NCI-H2227 treated with DMSO at 0.1 percent for 48 hours (cell line): ENCODE measurements around the gene LRP5.

Experiments used
- DNase-seq: peaks from one replicate; lab custom pipeline; 2025; lab: John Stamatoyannopoulos, UW

Gene LRP5

GRCh38 chr11:68371171-68372041 is 59.0 kb downstream of the LRP5 start:
- DNase-seq, result no peak

DNA sequence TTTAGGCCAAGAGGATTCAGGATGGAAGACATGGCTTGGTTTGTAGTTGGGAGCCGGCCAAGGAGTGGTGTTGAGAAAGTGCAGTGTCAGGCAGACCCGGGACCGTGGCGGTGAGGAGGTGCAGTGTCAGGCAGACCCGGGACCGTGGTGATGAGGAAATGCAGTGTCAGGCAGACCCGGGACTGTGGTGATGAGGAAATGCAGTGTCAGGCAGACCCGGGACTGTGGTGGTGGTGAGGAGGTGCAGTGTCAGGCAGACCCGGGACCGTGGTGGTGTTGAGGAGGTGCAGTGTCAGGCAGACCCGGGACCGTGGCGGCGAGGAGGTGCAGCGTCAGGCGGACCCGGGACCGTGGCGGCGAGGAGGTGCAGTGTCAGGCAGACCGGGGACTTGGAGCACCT is 59.7 kb downstream of the LRP5 start:
- DNase-seq, result no peak

- DNase-seq, result no peak
Measured at GRCh38 chr11:68372625-68373024, 60.2 kb downstream of the LRP5 start.

DNA sequence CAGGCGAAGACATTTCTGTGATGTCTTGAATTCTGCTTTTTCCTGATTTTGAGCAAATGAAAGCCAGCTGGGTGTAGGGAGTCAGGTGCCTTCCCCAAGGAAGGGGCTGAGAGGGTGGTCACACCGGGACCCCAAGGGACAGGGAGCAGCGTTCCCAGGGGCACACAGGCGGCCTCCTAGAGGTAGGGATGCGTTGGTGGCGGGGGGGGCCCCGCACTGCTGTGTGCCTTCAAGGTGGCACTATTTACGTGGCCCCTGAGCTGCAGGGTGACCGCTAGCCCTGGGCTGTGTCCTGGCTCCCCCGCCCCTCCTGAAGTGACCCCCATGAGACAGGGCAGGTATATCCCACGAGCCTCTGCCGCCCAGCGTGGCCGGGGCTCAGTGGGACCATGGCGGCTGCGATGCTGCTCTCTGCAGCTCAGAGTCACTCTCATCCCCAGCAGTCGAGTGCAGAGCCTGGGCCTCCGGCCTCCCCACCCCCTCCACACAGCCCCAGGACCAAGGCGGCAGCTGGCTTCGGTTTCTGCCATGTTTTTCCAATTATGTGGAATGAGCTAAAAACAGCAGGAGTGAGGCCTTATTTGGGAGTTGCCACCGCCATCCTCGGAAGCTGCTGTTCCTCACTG is 60.9 kb downstream of the LRP5 start:
- peak; percentile 16 for DNase-seq

DNA sequence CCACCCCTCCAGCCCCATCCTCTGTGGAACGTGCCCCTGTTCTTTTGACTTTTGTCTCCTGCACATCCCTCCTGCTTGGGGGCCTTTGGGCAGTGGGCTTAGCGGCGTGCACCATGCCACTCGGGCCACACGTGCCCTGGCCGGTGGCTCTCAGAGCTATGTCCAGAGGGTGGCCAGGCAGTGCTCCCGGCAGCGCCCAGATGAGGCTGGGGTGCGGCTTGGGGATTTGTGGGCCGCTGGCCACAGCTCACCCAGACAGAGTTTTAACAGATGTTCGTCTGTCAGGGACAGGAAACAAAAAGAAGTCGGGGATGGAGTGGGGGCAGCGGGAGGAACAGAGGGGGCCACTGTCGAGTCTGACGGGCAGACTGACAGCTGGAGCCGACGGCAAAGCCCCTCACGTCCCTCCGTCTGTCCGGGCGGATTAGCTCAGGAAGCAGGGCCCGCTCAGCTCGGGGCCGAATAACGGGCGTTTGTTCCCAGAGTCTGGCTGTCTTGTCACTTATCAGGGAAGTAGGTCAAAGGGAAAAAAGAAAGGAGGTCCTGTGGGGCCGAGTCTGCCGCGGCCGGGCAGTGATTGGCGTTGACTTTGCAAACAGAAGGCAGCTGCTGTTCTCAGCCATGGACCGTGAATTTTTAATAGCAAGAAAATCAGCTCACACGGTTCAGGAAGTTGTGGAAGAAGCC is 61.6 kb downstream of the LRP5 start:
- DNase-seq, result peak; percentile 4

DNA sequence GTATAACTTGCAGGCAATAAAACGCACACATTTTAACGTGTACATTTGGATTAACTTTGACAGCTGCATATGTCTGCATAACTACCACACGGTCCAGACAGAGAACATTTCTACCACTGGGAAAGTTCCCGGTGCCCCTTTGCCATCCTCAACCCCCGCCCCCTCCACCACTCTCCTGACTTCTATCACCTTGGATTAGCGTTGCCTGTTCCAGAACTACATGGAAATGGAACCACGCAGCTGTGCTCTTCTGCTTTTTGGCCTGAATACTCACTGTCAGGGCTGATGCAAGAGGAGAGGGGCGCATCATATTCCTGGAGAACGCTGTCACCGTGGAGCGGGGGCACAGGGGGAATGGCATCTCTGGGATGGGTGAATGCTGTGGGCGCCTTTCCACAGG is 62.1 kb downstream of the LRP5 start:
- DNase-seq, result no peak

GRCh38 chr11:68375337-68375736 is 62.9 kb downstream of the LRP5 start:
- DNase-seq, result no peak

DNA sequence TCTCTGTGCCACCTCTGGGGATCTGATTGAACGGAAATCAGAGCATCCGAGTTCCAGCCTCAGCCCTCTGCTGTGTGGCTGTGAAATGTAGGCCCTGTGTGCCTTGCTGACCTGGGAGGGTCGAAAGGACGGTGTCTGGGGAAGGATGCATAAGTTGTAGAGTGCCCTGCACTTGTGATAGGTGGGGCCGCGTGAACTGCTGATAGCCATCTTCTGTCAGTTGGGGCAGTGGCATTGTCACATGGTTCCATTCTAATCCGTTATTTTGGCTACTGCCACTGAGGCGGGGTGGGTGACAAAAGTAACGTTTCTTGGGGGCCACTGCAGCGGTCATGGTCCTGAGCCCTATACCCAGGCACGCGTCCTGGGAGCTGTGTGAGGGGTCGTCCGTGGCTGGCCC is 63.4 kb downstream of the LRP5 start:
- DNase-seq, result no peak

DNA sequence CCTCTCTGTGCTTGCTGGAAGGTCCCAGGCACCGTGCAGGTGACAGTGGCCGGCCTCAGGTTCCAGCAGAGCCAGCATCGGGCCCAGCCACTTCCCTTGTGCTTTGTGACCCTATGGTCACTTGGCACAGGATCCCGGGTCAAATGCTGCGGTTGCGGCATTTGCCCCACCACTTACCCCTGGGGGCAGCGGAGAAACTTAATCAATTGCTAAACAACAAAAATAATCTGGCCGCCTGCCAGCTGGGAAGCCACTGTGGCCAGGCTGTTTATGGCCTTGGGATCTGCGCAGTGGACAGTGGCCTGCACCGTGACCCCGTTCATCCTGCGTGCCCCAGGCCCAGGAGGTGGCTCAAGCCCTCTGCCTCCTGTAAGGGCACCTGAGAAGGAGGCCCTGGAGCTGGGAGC is 65.0 kb downstream of the LRP5 start:
- DNase-seq, result no peak

DNA sequence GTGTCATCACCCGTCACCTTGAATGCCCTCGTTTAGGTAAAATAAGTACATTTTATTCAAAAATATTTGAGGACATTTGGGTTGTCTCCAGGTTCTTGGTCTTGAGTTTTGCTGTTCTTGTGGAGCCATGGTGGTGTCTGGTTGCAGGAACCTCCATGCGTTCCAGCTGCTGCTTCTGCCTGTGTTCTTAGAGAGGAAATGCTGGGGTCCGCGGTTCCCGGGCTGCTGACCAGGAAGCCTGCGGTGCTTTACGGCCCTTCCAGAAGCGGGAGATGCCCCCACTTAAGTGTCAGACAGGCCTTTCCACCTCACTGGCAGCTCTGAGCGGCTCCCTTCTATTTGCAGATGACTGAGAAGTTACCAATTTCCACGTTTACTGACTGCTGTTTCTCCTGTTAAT is 66.8 kb downstream of the LRP5 start:
- no peak for DNase-seq

- no peak for DNase-seq
Measured at GRCh38 chr11:68380786-68381622, 68.6 kb downstream of the LRP5 start.

- DNase-seq, result no peak
Measured at GRCh38 chr11:68381716-68382115, 69.3 kb downstream of the LRP5 start.

DNA sequence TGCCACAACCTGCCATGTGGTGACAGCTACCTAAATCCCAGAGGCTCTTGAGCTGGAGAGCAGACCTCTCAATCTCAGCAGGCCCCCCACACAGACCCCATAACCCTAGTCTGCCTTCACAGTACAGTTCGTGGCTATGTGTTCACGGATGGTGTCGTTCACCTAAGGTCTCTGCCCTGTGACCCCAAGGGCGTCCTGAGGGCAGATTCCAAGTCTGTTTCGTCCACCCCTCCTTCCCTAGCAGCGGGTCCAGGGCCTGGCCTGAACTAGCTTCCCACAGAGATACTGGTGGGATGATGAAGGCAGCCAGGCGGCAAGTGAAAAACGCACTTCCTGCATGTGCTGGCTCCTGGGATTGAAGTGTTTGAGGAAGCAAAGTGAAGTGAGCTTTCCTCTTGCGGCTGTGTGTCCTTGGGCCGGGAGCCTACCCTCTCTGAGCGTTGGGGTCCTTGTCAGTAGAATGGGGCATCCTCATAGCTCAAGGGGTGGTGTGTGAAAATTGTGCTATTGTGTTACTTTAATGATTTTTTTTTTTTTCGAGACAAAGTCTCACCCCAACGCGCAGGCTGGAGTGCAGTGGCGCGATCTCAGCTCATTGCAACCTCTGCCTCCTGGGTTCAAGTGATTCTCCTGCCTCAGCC is 70.1 kb downstream of the LRP5 start:
- DNase-seq, result no peak

DNA sequence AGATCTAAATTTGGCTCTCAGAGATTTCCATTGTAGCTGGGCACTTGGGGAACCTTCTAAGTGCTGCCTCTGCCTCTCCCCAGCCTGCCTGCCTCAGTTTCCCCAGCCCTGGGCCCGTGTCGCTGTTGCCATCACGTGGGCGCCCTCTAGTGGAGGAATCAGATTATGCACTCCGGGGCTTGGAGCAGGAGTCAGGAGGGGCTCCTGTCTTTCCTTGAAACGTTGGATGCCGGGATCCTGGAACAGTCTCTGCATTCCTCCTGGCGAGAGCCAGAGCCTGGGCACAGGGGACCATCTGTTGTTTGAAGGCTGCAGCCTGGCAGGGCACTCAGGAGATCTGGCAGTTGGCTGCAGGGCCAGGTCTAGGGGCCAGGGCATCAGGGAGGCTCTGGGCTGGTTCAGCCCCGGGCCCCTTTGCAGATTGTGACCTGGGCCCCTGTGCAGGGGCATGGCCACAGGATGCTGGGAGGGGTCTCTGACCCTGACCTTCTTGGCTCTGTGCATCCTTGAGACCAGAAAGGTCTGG is 71.6 kb downstream of the LRP5 start:
- DNase-seq, result peak; percentile 10

DNA sequence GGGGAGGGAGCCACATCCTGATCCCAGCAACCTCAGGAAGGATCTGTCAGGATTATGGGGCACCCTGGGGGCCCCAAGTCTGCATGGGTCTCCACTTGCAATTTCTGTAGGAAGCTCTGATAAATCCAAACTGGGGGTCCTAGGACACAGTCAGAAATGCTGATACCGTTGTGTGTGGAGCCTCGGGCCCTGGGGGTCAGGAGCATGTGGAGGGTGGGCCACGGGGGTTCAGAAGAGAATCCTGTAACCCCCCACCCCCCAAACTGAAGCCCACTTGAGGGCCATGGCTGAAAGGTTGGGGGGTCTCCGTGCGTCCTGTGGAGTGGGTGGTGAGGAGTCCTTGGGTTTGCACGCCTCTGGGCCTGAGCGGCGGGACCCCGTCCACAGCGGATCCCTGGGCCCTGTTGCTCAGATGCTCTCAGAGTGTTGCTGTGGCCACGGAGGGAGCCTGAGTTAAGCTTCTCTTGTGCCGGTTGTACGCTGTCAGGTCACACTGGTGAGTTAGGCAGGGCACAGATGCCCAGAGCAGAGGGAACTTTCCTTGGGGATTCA is 72.2 kb downstream of the LRP5 start:
- DNase-seq, result no peak

DNA sequence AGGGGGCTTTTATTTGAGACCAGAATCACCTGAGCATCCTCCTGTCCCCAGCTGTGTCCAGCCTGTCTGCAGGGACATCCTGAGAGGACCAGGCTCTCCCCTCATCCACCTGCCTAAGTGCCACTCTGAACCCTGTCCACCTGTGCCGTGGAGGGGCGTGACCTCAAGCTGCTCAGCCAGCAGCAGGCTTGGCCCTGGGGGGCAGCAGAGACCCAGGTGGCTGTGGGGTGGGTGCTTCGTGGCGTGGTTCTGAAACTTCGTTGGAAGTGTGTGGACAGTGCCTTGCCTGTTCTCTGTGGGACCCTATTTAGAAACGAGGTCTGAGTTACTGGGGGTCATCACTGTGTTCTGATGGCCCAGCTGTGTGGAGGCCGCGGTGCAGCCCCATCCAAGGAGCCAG is 72.7 kb downstream of the LRP5 start:
- DNase-seq, result no peak

DNA sequence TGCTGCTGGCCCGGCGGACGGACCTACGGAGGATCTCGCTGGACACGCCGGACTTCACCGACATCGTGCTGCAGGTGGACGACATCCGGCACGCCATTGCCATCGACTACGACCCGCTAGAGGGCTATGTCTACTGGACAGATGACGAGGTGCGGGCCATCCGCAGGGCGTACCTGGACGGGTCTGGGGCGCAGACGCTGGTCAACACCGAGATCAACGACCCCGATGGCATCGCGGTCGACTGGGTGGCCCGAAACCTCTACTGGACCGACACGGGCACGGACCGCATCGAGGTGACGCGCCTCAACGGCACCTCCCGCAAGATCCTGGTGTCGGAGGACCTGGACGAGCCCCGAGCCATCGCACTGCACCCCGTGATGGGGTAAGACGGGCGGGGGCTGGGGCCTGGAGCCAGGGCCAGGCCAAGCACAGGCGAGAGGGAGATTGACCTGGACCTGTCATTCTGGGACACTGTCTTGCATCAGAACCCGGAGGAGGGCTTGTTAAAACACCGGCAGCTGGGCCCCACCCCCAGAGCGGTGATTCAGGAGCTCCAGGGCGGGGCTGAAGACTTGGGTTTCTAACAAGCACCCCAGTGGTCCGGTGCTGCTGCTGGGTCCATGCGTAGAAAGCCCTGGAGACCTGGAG is 74.1 kb downstream of the LRP5 start:
- no peak for DNase-seq

DNA sequence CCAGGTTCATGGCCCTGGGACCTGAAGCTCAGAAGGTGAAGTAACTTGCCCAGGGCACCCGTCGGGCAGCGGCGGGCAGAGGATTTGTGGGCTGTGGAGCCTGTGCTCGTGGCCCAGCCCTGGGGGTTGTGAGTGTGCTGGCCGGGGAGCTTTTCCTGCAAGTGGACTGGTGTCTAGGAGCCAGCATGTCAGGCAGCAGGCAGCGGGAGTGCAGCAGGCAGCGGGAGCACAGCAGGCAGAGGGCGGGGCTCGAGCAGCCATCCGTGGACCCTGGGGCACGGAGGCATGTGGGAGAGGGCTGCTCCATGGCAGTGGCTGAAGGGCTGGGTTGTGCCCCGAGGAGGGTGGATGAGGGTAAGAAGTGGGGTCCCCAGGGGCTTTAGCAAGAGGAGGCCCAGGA is 75.4 kb downstream of the LRP5 start:
- no peak for DNase-seq

- DNase-seq, result no peak
Measured at GRCh38 chr11:68388595-68389198, 76.3 kb downstream of the LRP5 start.

GRCh38 chr11:68390315-68390714 is 77.9 kb downstream of the LRP5 start:
- DNase-seq, result no peak
